SIG-M5 treated with dmso at 0.1 percent for 504 hours (cell line): ENCODE measurements around the gene CEP350.

ENCODE experiments used
- DNase-seq: peaks from one replicate; lab custom pipeline; 2025; ENCODE audit not compliant: unreplicated experiment; lab: John Stamatoyannopoulos, UW

The CEP350 gene, protein sequence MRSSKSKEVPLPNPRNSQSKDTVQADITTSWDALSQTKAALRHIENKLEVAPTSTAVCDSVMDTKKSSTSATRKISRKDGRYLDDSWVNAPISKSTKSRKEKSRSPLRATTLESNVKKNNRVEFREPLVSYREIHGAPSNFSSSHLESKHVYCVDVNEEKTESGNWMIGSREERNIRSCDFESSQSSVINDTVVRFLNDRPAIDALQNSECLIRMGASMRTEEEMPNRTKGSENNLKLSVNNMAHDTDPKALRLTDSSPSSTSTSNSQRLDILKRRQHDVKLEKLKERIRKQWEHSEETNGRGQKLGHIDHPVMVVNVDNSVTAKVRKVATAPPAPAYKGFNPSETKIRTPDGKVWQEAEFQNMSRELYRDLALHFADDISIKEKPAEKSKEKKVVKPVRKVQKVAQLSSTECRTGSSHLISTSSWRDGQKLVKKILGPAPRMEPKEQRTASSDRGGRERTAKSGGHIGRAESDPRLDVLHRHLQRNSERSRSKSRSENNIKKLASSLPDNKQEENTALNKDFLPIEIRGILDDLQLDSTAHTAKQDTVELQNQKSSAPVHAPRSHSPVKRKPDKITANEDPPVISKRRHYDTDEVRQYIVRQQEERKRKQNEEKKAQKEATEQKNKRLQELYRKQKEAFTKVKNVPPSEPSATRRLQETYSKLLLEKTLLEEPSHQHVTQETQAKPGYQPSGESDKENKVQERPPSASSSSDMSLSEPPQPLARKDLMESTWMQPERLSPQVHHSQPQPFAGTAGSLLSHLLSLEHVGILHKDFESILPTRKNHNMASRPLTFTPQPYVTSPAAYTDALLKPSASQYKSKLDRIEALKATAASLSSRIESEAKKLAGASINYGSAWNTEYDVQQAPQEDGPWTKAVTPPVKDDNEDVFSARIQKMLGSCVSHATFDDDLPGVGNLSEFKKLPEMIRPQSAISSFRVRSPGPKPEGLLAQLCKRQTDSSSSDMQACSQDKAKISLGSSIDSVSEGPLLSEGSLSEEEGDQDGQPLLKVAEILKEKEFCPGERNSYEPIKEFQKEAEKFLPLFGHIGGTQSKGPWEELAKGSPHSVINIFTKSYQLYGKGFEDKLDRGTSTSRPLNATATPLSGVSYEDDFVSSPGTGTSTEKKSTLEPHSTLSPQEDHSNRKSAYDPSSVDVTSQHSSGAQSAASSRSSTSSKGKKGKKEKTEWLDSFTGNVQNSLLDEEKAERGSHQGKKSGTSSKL (N-terminal part only)

DNA sequence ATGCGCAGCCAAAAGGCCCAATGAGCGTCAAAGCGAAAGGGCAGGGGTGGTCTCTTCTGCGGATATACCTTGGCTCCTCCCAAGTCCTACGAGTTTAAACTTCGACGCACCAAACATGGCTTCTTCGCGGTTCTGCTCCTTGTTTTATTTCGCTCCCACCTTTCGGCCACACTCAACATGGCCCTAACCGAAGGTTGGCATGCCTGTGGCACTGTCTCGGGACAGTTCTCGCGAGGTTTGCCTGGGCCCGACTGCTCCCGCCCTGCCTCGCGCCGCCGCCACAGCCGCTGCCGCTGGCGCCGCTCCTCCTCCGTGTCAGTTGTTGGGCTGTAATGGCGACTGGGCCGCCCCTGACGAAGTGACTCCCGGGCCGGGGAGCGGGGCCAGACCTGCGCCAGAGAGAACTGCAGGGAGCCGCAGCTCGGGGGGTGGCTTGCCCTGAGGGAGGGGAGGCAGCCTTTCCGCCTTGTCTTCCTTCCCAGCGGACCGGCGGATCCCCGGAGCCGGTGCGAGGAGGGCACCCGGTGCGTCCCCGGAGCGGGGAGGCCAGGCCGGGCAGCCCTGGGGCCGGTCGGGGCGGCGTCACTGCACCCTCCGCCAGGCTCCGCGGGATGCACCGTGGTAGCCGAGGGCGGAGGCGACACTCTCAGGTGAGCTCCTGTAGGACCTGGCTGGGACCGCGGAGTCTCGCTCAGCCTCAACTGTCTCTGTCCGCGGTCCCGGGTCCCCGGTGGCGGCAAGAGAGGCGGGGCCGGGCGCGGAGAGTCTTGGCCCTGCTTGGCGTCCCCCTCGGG, at the start of gene CEP350:
Gene CEP350 (plus strand): TSS at position 318 of the 794 bp plus-strand sequence. CDS start 31,372 bp downstream, outside the sequence.
- peak; percentile 100 for DNase-seq

DNA sequence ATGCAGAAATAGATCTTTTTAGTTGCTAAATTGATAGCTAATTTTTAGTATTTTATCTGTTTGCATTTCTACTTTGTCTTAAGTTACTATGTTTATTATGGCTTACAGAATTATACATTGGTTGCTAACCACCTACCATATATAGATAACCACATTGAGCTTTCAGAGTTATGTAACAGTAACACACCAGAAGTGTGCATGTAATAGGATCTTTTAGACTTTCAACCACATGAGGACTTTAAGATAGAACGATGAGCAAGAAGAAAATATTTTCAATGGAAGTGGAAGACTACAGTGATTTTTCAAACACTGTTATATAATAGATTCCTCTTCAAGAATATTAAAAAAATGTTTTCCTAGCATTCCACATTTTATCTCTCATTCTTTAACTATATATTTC, 43.7 kb upstream of the CEP350 start:
- DNase-seq, result peak; percentile 59

DNA sequence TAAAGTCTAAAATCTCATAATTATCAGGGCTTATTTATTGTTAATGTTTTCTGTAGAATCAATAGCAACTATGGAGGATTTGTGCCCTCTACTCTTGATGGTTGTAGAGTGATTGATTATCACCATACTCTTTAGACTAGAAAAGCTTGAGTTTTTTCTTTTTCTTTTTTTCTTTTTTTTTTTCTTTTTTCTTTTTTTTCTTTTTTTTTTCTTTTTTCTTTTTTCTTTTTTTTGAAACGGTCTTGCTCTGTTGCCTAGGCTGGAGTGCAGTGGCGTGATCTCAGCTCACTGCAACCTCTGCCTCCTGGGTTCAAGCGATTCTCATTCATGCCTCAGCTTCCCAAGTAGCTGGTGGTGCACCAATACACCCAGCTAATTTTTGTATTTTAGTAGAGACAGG, 42.8 kb upstream of the CEP350 start:
- no peak for DNase-seq

DNA sequence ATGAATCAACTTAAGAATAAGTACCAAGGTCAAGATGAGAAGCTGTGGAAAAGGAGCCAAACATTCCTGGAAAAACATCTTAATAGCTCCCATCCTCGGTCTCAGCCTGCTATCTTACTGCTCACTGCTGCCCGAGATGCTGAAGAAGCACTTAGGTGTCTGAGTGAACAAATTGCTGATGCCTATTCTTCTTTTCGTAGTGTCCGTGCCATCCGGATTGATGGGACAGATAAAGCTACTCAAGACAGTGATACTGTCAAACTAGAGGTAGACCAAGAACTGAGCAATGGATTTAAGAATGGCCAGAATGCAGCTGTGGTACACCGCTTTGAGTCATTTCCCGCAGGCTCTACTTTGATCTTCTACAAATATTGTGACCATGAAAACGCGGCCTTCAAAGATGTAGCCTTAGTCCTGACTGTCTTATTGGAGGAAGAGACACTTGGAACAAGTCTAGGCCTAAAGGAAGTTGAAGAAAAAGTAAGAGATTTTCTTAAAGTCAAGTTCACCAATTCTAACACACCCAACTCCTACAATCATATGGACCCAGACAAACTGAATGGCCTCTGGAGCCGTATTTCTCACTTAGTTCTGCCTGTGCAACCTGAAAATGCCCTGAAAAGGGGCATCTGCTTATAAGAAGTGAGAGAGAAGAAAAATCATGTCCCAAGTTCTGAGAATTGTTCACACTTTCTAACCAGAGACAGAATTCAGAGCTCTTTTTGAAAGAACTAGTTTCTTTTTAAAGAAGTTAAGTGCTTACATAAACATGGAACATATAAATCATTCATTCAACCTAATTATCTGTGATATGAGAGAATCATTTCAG, 36.8 kb upstream of the CEP350 start:
- no peak for DNase-seq

DNA sequence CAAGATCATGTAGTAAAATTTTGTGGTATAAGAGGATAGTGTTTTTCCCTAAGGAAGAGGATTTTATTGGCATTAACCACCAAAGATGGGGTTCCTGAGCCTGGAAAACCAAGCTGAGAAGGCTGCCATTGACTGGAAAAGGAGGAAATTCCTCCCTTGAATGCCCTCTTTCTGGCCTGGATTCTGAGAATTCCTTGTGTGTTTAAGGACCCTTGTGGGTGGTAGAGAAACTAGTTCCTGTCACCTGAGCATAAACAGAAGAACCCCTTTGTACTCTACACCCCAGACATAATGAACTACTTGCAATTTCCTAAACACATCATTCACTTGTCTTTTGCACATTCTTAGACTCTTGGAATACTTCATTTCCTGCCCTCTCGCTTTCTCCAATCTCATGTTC, 33.1 kb upstream of the CEP350 start:
- no peak for DNase-seq

DNA sequence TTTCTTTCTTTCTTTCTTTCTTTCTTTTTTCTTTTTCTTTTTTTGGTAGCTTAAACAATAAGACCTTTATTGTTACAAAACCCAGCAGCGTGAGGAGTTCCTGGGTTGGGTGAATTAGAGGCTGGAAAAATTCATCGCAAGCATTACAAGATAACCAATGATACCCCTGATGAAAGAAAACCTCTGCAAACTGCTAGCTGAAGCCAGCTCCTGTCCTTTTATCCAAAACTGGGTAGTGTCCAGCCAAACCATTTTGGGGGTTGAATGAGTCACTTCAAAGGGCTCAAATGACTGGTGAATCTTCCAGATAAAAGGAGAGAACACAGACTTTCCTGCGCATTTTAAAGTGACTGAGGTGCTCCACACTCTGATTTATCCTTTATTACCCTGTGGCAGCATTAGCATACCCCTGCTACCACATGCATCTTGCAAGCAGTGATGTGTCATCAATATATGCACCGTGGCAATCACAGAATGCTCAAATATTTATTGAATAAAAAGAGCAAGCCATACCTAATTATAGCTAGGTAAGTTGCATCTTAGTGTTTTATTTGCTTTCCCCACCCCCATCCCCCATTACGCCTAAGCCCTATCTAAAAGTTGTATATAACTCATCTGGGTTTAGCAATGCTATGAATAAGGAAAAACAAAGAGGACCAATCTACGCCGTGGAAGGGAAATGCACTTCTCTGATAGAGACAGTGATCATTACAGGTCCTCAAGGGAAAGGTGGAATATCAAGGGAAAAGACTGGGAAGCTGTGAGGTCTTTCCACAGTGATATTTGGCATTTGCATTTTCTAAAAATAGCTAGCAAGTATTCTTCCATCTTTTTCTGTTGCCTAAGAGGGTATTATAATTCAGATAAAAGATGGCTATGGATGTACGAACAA, 32.4 kb upstream of the CEP350 start:
- DNase-seq, result no peak

DNA sequence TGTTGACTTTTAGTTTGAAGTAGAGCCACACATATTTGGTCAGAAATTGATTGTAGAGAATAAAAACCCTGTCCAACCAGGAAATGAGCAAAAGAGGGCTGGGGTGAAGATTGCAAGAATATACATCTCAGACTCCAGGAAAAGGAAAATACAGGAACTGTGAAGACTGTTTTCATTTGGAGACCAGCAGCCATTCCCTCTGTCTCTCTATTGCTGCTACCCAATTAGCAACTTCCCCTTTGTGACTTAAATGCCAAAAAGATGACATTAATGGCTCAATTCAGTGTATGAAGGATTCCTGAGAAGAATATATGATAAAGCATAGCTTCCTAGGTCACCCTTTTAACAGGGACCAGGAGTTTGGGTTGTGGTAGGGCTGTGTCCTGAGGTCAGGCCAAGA, 31.6 kb upstream of the CEP350 start:
- peak; percentile 48 for DNase-seq

DNA sequence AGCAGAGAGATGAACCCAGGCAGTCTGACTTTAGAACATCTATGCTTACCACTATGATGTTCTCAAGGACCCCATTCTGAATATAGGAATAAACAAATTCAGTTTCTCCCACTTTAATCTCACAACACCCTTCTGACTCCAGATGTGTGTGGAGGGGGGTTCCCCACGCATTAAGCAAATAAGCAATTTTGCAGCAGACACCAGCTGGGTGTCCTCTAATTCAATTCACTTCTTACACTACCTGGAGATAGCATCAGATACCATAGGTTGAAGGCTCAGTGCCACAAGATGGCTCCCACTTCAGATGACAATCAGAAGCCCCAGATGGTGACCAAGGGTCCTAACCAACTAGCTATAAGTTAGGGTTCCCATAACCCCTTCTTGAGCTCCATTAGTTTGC, 30.3 kb upstream of the CEP350 start:
- DNase-seq, result no peak

DNA sequence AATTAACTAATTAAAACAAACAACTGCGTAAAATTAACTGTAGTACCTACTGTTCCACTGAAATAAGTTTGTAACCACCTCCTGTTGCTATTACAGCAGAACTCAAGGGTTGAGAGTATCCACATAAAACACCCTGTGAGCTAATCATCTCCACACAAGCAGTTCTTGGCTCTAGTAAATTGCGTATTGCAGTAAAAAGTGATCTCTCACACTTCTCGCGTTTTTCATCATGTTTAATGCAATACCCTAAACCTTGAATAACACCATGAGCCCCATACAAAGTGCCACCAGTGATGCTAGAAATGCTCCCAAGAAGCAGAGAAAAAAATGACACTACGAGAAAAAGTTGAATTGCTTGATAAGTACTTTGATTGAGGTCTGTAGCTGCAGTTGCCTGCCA, 29.3 kb upstream of the CEP350 start:
- DNase-seq, result no peak

DNA sequence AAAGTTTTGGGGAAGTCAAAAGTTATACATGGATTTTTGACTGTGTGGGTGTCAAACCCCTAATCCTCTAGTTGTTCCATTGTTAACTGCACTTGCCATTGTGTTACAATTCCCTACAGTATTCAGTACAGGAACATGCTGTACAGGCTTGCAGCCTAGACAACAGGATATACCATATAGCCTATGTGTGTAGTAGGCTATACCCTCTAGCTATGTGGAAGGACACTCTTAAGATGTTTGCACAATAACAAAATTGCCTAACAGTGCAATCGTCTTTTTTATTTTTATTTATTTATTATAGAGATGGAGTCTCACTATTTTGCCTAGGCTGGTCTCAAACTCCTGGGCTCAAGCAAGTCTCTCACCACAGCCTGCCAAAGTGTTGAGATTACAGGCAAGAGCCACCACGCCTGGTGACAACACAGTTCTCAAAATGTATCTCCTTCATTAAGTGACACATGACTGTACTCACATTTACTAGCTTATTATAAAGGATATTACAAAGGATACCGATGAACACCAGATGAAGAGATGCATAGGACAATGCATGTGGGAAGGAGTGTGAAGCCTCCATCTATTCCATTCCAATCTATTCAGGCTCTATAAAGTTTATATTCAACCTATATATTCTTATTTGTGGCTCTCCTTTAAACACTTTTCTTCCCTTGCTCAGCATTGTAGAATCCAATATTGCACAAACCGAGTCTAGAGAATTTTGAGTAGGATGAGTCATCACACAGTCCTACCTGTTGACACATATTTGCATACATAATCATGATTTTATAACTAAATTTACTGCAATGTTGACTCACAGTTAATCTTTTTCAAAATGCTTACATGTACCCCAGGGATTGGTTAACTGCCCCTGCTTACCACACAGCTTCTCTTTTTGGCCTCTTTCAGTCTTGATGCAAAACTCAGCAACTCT, 28.4 kb upstream of the CEP350 start:
- peak; percentile 70 for DNase-seq

DNA sequence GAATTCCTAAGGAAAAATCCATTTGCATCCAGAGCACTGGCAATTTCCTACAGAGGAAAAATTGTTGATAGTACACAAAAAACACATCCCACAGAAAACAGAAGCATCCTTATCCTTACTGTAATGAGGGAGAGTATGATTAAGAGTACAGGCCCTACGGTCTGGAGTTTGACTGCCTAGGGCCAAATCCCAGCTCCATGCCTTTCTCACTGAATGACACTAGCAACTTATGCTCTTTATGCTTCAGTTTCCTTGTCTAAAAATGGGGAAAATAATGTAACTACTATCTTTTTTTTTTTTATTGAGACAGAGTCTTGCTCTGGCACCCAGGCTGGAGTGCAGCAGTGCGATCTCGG, 27.8 kb upstream of the CEP350 start:
- no peak for DNase-seq

DNA sequence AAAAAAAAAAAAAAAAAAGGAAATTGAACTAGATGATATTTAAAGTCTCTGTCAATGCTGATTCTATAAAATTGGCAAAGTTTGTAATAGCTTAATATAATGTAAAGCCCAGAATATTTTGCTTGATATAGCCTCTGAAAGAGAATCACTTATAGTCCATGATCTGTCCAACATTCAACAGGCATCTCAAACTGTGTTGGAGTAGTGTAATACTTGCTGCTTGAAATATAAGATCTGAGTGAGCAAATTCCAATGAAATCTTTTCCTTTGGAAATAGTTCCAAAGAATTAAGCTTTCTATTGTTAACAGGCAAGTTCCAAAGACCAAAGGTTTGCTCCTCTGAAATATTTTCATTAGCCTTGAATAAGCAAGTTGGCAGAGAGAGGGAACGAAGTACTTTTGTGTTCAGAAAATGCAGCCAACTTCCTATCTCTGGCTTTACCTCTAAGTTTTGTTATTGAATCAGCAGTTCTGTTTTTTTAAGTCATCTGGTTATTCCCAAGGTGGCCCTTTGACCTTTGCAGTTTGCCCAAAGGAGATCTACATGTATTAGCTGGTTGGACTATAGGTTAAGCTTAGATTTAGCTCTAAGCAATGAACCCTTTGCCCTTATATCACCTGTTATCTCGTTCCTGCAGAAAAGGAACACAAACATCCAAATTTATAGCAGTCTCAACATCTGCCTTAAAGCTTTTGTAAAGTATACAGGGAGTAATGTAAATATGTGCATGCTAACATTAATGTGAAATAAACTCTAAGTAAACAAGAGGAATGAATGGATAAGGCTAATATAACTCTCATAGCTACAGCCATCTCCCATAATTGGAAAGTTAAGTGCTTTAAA, 24.4 kb upstream of the CEP350 start:
- no peak for DNase-seq

DNA sequence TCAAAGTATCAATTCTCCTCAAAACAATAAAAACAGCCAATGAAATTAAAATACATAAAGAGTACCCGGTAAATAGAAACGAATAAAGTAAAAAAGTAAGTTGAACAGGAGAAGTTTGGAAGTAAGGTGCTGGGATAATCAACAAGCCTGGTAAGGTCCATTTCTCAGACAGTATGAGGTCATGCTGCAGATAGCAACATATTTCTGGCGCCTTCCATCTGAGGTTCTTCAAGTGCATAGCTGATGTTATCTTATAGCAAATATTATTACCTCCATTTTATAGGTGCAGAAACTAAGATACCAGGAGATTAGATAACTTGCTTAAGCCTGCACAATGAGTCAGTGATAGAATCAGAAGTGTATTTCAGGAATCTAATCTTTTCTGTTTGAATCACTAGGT, 23.7 kb upstream of the CEP350 start:
- no peak for DNase-seq

DNA sequence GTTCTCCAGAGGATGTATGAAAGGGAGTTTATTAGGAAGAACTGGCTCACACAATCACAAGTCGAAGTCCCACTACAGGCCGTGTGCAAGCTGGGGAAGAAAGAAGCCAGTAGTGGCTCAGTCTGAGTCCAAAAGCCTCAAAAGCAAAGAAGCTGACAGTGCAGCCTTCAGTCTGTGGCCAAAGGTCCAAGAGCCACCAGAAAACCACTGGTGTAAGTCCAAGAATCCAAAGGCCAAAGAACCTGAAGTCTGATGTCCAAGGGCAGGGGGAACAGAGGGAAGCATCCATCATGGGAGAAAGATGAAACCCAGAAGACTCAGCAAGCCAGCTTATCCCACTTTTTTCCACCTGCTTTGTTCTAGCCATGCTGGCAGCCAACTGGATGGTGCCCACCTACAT, 21.4 kb upstream of the CEP350 start:
- no peak for DNase-seq

DNA sequence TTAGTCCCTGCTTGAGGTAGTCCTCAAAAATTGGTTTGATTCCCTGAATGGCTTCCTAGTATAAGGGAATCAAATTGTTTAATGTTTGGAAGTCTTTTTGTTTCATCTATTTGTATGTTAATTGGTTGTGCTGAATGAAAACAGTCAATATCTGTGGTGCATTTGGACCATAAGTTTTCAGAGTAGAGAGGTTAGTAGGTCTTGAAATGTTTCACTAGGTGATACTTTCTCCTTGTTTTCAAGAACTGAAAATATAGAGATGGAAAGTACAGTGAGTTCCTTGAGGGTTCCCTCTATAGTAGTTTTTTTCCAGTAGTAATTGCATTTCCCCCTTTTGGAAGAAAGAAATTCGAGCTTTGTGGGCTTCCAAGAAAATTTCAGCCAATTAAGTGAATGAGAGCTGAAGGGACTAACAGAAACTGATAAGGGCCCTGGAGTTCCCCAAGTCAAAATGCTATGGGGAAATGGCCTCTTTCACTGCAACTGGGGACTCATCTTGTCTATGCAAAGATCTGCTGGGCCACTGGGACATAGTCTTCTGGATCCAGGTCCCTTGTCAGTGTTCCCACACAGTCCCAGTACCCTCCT, 18.6 kb upstream of the CEP350 start:
- DNase-seq, result no peak

DNA sequence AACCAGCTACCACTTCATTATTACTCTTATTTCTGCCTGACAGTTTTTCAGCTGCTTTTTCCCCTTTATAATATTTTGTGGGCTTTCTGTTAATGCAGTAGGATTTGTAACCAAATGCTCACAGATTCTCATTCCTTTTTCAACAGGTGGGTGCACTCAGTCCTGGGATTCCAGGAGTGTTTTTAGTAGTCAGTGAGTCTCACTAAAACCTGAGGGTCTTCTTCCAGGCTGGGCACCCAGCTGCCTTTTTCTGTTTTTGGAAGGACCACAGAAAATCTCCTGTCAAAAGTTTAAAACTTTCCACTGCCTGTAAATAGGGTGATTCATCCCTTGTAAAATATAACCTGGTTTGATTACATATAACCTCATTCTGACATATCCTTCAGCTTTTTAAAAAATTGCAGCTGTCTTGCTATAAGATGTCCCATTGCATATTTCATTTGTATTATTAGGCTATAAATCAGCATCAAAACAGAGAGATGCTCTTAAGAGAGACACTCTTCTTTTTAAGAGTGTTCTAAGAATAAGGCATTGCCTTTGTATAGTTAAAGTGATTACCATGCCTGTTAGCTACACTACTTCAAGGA, 16.8 kb upstream of the CEP350 start:
- DNase-seq, result no peak
